Measurements from ENCODE around the gene CYP2D6. TPM values are rescaled to one million over a fixed set of nuclear protein-coding genes. Genes with fewer than 3 reads are reported as not detected.
A peak's percentile ranks its signal among the peaks of the same experiment; 100 is the strongest.
"Not testable (repeated sequence)": the region's sequence is repeated elsewhere in the genome, so short reads cannot be mapped to it uniquely, and the experiment has no call there.

Gene CYP2D6
- total RNA-seq, 2 donors from 2014 or later, result 2.2 to 4.8 TPM

DNA sequence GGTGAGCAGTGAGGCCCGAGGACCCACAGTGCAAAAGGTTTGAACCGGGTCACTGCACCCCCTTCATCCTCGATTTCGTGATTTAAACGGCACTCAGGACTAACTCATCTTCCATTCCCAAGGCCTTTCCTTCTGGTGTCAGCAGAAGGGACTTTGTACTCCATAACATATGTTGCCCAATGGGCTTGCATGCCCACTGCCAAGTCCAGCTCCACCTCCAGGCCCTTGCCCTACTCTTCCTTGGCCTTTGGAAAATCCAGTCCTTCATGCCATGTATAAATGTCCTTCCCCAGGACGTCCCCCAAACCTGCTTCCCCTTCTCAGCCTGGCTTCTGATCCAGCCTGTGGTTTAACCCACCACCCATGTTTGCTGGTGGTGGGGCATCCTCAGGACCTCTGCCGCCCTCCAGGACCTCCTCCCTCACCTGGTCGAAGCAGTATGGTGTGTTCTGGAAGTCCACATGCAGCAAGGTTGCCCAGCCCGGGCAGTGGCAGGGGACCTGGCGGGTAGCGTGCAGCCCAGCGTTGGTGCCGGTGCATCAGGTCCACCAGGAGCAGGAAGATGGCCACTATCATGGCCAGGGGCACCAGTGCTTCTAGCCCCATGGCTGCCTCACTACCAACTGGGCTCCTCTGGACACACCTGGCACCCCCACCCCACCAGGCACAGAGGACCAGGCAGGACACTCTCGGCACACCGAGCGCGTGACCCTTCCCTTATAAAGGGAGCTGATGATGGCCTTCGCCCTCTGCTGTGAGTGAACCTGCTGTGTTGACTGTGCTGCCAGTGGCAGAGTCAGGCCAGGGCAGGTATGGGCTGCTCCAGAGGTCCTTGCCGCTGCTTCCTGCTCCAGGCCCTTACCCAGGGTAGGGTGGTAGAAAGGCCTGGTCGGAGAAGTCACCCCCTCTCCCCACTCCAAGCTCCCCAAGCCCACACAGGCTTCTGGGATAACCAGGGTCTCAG lies 13.5 kb upstream of the CYP2D6 start:
- not testable (repeated sequence) for H3K36me3 Mint-ChIP-seq; H3K27ac Mint-ChIP-seq; DNase-seq (ENCODE audit: low spot score in 2 of 2); H3K9me3 Mint-ChIP-seq; ATAC-seq

DNA sequence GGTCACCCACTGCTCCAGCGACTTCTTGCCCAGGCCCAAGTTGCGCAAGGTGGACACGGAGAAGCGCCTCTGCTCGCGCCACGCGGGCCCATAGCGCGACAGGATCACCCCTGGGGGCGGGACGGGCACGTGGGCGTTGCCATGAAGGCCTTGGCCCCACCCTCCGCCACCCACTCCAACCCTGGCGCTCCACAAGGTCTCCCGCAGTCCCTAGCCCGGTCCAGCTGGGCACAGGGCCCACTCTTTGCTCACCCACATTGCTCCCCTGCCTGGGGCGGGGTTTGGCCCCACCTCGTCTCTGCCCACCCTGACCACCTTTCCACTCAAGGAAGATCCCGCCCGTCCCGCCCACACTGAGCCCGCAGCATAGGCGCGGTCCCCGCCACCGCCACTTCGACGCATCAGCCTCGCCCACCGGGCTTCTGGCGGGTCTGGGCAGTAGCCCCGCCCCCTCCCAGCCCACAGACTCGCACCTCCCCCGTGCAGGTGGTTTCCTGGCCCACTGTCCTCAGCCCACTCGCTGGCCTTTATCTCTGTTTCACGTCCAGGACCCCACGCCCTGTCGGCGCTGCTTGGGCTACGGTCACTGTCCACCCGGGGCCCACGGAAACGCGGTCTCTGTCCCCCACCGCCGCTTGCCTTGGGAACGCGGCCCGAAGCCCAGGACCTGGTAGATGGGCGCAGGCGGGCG lies 12.3 kb upstream of the CYP2D6 start:
- DNase-seq (ENCODE audit: low spot score in 2 of 2) (no peak), ATAC-seq (no peak)
- no peaks in the 10 kb centered on the region for H3K9me3 Mint-ChIP-seq
- H3K36me3 Mint-ChIP-seq, result peaks cover 5 to 6% of the 10 kb centered on the region in 2 donors
- peak overlapping the region in 1 of 2 donors; percentile 4 for H3K27ac Mint-ChIP-seq

- ATAC-seq, result peak in 1 of 2 donors; percentile 12
- not testable (repeated sequence) for H3K27ac Mint-ChIP-seq; DNase-seq (ENCODE audit: low spot score in 2 of 2); H3K36me3 Mint-ChIP-seq; H3K9me3 Mint-ChIP-seq
These were observed 10.9 kb upstream of the CYP2D6 start for GRCh38 chr22:42141307-42142057.

DNA sequence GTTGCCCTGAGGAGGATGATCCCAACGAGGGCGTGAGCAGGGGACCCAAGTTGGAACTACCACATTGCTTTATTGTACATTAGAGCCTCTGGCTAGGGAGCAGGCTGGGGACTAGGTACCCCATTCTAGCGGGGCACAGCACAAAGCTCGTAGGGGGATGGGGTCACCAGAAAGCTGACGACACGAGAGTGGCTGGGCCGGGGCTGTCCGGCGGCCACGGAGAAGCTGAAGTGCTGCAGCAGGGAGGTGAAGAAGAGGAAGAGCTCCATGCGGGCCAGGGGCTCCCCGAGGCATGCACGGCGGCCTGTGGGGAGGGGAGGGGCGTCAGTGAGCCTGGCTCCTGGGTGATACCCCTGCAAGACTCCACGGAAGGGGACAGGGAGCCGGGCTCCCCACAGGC lies 9.5 kb upstream of the CYP2D6 start:
- H3K36me3 Mint-ChIP-seq; H3K9me3 Mint-ChIP-seq; DNase-seq (ENCODE audit: low spot score in 2 of 2); ATAC-seq: not testable (repeated sequence)
- H3K27ac Mint-ChIP-seq, result peak overlapping the region in 1 of 2 donors; percentile 26

DNA sequence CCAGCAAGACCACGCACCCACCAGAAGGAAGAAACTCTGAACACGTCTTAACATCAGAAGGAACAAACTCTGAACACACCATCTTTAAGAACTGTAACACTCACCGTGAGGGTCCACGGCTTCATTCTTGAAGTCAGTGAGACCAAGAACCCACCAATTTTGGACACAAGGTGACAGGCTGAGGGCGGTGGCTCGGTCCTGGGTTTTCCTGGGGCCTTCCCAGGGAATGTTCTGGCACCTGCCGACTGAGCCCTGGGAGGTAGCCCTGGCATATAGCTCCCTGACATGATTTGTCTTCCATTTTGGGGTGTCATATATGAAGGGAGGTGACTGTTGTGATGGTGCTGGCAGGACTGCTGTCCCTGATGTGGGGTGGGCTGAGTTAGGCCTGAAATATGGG lies 8.9 kb upstream of the CYP2D6 start:
- not testable (repeated sequence) for DNase-seq (ENCODE audit: low spot score in 2 of 2); H3K36me3 Mint-ChIP-seq

GRCh38 chr22:42138972-42139371 lies 8.4 kb upstream of the CYP2D6 start:
- ATAC-seq (no peak), DNase-seq (ENCODE audit: low spot score in 2 of 2) (peak in 1 of 2 donors; percentile 4)
- Mint-ChIP-seq H3K9me3 (no peaks in the 10 kb centered on the region), H3K36me3 (peaks cover 5 to 6% of the 10 kb centered on the region in 2 donors), H3K27ac (no peak overlapping the region)

More for the DNA sequence above, 8.9 kb upstream of the CYP2D6 start:
- H3K27ac Mint-ChIP-seq, ATAC-seq, H3K9me3 Mint-ChIP-seq: not testable (repeated sequence)

DNA sequence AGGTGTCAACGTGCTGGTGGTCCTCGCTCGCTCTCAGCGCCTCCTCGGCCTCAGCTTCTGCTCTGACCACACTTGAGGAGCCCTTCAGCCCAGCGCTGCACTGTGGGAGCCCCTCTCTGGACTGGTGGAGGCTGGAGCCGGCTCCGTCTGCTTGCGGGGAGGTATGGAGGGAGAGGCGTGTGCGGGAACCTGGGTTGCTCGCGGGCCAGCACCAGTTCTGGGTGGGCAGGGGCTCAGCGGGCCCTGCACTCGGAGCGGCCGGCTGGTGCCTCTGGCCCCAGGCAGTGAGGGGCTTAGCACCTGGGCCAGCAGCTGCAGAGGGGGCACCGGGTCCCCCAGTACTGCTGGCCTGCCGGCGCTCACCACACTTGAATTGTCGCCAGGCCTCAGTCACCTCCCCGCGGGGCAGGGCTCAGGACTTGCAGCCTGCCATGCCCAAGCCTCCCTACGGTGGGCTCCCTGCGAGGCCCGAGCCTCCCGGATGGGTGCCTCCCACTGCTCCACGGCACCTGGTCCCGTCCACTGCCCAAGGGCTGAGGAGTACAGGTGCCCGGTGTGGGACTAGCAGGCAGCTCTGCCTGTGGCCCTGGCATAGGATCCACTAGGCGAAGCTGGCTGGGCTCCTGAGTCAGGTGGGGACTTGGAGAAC lies 7.6 kb upstream of the CYP2D6 start:
- DNase-seq (ENCODE audit: low spot score in 2 of 2) (peak in 1 of 2 donors; percentile 34), ATAC-seq (no peak)
- Mint-ChIP-seq H3K36me3 (peaks cover 5 to 6% of the 10 kb centered on the region in 2 donors), H3K9me3 (no peaks in the 10 kb centered on the region), H3K27ac (no peak overlapping the region)

DNA sequence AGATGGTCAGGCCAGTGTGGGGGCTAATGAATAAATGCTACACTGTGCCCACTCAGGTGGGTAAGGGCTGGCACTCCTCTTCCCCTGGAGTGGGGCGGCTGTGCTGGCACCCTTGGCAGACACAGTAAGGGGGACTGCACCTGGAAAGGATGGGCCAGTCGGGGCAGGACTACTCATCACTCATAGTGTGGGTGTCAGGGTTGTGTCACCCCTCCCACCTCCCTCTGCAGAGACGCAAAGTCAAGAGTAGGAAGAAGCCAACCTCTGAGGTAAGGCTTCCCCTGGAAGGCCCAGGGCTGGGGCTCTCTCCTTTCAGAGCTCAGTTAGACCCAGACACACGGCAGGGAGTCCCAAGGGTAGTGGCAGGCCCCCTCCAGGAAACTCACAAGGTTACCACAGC lies 5.1 kb upstream of the CYP2D6 start:
- not testable (repeated sequence) for H3K27ac Mint-ChIP-seq; H3K9me3 Mint-ChIP-seq; H3K36me3 Mint-ChIP-seq; DNase-seq (ENCODE audit: low spot score in 2 of 2)
- peak; percentile 39 to 86 for ATAC-seq

GRCh38 chr22:42134100-42135020 lies 3.8 kb upstream of the CYP2D6 start:
- ATAC-seq, result no peak
- no peaks in the 10 kb centered on the region for H3K9me3 Mint-ChIP-seq
- H3K36me3 Mint-ChIP-seq, result peaks cover 3 to 5% of the 10 kb centered on the region in 2 donors
- no peak for DNase-seq (ENCODE audit: low spot score in 2 of 2)
- H3K27ac Mint-ChIP-seq, result no peak overlapping the region

DNA sequence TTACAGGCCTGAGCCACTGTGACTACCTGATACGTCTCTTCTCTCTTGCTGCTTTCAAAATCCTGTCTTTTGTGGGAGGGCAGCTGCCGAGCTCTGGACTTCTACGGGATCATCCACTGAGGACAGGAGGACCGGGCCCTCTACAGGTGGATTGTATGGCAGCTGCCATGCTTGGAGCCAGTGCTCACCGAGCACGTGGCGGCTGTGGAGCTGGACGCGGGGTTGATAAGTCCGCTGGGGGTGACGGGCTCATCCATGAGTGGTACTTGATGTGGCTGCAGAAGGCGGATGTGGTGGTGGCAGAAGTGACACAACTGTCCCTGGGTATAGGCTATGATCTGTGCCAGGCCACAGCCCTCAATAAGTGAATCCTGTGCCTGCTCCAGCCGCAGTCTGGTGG lies 1.8 kb upstream of the CYP2D6 start:
- Mint-ChIP-seq H3K9me3 (no peaks in the 10 kb centered on the region), H3K36me3 (no peaks in the 10 kb centered on the region), H3K27ac (peak overlapping the region in 1 of 2 donors; percentile 8)
- no peak for ATAC-seq
- no peak for DNase-seq (ENCODE audit: low spot score in 2 of 2)

- DNase-seq (ENCODE audit: low spot score in 2 of 2) (no peak), ATAC-seq (no peak)
- no peaks in the 10 kb centered on the region for H3K36me3 Mint-ChIP-seq
- H3K9me3 Mint-ChIP-seq, result no peaks in the 10 kb centered on the region
- no peak overlapping the region for H3K27ac Mint-ChIP-seq
These were observed 952 bp upstream of the CYP2D6 start for GRCh38 chr22:42131562-42131961.

- not testable (repeated sequence) for H3K9me3 Mint-ChIP-seq; H3K36me3 Mint-ChIP-seq; DNase-seq (ENCODE audit: low spot score in 2 of 2); ATAC-seq
- peak overlapping the region in 1 of 2 donors; percentile 24 for H3K27ac Mint-ChIP-seq
These were observed 428 bp downstream of the CYP2D6 start for GRCh38 chr22:42130182-42130581.

GRCh38 chr22:42128776-42129694 lies 1.6 kb downstream of the CYP2D6 start:
- H3K36me3 Mint-ChIP-seq; DNase-seq (ENCODE audit: low spot score in 2 of 2); H3K9me3 Mint-ChIP-seq; ATAC-seq: not testable (repeated sequence)
- H3K27ac Mint-ChIP-seq, result peak overlapping the region in 1 of 2 donors; percentile 71

- H3K27ac Mint-ChIP-seq; H3K36me3 Mint-ChIP-seq; H3K9me3 Mint-ChIP-seq; ATAC-seq; DNase-seq (ENCODE audit: low spot score in 2 of 2): not testable (repeated sequence)
These were observed 2.6 kb downstream of the CYP2D6 start for GRCh38 chr22:42128007-42128406.

All from activated naive CD4-positive, alpha-beta T cell treated with anti-CD3 and anti-CD28 coated beads, Interleukin-2, amount 50 U/mL, for 72 hours (primary cell).